GM19328 (cell line): ENCODE measurements around the gene MRPL45.
"Not testable (repeated sequence)": the region's sequence is repeated elsewhere in the genome, so short reads cannot be mapped to it uniquely, and the experiment has no call there.

Experiments used
- ATAC-seq: cut with Tn5 transposase; IDR thresholded peaks from one replicate; pipeline ENCODE4 v1.9.1; 2021; ENCODE audit warnings: mild to moderate bottlenecking, moderate library complexity; ENCODE audit not compliant: unreplicated experiment

The MRPL45 gene

DNA sequence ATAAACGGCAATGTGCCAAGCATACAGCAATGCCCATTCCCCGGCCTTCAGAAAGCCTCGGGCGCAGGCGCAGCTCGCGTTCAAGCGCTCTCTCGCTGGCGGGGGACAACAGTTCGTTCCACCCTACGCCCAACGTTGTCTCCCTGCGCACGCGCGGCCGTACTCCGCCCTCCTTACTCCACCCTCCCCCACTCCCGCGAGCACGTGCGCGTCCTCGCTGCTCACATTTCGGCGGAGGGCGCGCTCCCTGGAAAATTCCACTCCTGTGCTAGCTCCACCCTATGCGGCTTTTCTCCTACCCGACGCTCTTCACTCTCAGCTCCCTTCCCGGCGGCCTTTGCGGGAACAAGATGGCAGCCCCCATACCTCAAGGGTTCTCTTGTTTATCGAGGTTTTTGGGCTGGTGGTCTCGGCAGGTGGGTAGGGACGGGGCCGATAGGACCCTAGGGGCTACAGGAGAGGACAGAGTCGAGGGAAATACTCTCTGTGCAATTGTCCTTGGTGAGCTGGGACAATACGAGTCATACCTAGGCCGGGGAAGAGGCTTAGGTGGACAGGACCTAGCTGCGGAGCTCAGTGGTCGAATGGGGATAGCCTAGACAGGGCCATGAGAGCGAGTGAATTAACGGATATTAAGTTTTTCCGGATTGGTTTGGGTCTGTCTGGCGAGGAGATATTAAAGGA lies at the start of gene MRPL45:
Gene MRPL45 (plus strand): TSS at position 335 of the 684 bp plus-strand sequence. CDS start 16 bp downstream, at position 351.
- ATAC-seq: peak; percentile 87

DNA sequence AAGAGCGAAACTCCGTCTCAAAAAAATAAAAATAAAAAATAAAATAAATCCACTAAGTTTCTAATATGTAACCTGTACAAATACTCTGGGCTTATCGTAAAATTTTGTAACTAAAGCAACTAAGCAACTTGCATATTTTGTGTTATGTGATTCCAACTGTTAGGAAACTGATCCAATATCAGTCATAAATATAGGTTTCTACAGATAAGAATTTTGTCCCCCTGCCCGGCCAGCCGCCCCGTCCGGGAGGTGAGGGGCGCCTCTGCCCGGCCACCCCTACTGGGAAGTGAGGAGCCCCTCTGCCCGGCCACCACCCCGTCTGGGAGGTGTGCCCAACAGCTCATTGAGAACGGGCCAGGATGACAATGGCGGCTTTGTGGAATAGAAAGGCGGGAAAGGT lies 43.8 kb upstream of the MRPL45 start:
- not testable (repeated sequence) for ATAC-seq

GRCh38 chr17:38254357-38254756 lies 42.6 kb upstream of the MRPL45 start:
- ATAC-seq: not testable (repeated sequence)

DNA sequence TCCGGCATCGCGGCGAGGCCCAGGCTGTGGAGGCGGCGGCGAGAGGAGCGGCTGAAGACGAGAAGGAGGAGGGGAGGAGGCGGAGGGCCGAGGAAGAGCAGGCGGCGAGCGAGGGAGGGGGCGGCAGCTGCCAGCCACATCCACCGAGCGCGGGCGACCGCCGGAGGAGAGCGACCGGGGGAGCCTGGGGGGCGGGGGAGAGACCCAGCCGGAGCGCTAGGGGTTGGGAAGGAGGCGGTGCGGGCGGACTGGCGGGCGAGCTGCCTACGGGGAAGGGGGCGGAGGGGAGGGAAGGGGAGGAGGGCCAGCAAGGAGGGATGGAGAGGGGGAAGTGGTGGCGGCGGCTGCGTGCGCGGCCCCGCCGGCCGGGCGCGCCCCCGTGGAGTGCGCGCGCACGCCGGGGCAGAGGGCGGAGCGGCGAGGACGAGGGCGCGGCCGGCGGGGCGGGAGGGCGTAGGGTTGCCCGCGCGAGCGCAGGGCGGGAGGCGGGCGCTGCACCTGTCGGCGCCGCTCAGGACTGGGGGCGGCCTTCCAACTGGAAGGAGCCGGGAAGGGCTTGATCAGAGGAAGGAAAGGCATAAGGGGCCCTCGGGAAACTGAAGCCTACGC lies 39.9 kb upstream of the MRPL45 start:
- ATAC-seq: peak; percentile 77

DNA sequence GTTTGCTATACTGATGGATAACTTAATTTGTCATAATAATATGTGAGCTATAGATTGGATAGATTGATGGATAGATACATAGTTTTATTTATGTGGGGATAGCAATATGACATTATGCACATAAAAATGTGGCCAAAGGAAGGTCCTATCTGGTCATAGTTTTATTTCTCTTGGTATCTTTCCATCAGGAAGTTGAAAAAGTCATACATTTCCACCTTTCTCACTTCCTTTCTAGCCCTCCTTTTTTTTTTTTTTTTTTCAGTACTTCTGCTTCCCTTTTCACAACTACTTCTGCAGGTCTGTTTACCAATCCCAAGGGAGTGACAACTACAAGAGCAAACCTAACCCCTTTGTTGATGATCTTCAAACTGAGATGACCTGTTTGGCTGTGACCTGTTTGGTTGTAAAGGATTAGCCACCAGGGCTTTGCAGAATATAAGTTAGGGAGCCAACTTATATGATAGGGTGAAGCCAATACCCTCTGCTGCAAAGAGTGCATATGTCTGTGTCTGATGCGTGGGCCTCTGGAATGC lies 30.9 kb upstream of the MRPL45 start:
- ATAC-seq: not testable (repeated sequence)

- not testable (repeated sequence) for ATAC-seq
These were observed 30.4 kb upstream of the MRPL45 start for GRCh38 chr17:38266571-38266970.

DNA sequence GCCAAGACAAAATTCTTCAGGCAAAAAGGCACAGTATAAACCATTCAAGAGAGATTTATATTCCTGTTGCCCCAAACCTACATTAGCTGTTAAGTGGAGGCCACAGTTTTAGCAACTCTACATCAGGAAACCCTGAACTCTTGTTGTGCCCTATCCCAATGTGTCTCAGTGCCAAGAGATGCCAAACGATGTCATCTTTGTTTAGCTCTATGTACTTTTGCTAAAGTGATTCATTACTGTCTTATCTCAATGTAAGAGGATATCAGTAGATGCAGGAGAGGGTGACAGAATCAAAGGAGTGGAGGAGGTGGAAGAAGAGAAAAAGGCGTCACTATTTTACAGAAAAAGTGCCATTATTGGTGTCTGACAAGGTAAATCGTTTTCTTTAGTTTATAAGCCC lies 28.8 kb upstream of the MRPL45 start:
- ATAC-seq: not testable (repeated sequence)

DNA sequence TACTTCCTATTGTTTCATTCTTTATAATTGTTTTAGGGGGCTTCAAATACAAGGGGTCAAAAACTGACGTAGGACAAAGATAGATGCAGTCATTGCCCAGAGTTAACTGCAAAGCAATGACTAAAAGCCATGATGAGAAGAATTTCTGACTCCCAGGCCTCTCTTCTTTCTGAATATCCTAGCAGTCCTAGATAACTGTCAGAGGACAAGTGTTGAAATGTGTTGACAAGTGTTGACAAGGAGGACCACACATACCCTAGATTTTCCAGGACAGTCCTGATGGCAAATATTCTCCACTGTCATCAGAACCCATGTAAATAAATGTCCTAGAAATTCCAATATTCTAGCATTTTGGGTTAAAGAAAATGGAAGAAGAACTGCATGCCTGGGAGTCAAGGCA lies 27.9 kb upstream of the MRPL45 start:
- ATAC-seq: not testable (repeated sequence)

DNA sequence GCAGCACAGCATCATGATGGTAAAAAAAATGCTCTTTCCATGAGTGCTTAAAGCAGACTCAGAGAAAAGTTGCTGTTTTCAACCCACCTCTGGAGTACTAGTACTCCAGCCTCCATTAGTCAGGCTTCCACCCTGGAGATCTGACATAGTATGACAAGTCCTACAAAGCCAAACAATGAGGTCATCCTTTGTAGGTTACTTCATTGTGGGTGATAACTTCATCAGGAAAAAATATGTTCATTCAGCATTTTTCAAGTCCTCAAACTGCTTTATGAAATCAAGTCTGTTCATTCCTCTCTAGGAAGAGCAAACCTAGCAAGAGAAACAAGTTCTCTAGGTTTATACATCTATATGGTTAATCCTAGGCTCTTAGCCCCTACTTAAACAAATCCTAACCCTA lies 27.4 kb upstream of the MRPL45 start:
- ATAC-seq: not testable (repeated sequence)

- ATAC-seq: not testable (repeated sequence)
These were observed 11.0 kb upstream of the MRPL45 start for GRCh38 chr17:38285994-38286393.

GRCh38 chr17:38286501-38287091 lies 10.4 kb upstream of the MRPL45 start:
- not testable (repeated sequence) for ATAC-seq

DNA sequence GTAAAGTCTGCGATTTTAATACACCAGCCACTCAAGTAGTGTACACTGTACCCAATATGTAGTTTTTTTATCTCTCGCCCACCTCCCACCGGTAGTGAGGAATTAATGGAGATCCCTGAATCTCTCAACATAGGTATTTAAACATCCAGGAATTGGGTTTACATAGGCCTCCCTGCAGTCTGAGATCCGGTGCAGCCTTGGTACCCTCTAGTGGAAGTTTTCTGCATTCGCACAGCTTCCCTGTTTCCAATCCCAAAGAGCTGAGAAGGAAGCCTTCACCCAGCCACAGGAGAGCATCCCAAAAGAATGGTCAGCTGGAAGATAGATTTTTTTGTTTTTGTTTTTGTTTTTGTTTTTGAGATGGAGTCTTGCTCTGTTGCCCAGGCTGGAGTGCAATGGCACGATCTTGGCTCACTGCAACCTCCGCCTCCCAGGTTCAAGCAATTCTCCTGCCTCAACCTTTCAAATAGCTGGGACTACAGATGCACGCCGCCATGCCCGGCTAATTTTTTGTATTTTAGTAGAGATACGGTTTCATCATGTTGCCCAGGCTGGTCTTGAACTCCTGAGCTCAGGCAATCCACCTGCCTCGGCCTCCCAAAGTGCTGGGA lies 8.6 kb upstream of the MRPL45 start:
- ATAC-seq: not testable (repeated sequence)

GRCh38 chr17:38289760-38290159 lies 7.2 kb upstream of the MRPL45 start:
- ATAC-seq: not testable (repeated sequence)

DNA sequence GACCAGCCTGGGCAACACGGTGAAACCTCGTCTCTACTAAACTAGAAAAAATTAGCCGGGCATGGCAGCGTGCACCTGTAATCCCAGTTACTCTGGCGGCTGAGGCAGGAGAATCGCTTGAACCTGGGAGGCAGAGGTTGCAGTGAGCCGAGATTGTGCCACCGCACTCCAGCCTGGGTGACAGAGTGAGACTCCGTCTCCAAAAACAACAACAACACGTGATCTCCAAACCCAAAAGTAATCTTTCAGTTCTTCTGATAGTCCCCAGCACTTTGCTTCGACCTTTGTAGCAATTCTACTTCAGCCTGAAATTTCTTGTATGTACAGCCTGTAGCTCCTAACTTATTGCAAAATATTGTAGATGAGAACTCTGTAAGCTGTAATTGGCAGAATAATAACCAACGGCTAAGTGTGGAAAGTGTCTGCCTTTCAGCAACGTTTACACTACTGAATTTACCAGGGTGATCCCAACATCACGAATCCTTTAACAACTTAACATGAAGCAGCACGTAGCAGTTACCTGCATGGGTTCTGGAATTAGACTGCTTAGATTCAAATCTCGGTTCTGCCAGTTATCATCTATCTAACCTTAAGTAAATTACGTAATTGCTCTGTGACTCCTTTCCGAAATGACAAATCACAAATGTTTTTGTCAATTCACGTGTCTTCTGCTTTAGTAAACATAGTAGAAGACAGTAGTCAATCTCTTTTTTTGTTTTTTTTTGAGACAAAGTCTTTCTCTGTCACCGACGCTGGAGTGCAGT lies 1.2 kb upstream of the MRPL45 start:
- ATAC-seq: not testable (repeated sequence)

- ATAC-seq: no peak
These were observed 18.5 kb downstream of the MRPL45 start for GRCh38 chr17:38315497-38315896.

DNA sequence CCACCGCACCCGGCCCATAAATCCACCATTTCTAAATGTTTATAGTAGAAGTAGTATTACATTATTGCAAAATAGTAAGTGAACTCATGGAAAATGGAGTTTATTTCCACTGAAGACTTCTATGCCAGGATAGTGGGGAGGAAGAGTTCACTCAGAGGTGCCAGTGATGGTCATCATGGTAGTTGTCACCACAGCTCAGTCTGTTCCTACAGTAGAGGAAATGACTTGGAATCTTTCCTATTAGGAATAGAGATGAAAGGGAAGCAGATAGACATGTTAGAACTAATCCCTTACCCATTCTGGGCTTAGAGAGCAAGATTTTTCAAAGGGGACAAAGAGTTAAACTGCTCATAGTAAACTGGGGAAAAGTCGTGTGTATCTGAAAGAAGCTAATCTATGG lies 20.1 kb downstream of the MRPL45 start:
- ATAC-seq: no peak

DNA sequence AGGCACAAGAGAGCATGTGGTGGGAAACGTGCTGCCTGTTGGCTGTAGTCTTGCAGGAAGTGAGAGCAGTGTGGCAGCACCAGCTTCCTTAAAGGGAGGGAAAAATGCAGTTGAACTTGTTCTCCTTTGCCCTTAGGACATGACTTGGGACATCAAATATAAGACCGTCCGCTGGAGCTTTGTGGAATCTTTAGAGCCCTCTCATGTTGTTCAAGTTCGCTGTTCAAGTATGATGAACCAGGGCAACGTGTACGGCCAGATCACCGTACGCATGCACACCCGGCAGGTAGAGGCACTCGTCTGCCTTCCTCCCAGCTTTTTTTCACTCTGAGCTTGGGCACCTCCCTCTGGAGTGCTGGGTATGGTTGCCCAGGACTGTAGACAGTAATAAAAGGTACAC lies 23.5 kb downstream of the MRPL45 start:
- no peak for ATAC-seq

DNA sequence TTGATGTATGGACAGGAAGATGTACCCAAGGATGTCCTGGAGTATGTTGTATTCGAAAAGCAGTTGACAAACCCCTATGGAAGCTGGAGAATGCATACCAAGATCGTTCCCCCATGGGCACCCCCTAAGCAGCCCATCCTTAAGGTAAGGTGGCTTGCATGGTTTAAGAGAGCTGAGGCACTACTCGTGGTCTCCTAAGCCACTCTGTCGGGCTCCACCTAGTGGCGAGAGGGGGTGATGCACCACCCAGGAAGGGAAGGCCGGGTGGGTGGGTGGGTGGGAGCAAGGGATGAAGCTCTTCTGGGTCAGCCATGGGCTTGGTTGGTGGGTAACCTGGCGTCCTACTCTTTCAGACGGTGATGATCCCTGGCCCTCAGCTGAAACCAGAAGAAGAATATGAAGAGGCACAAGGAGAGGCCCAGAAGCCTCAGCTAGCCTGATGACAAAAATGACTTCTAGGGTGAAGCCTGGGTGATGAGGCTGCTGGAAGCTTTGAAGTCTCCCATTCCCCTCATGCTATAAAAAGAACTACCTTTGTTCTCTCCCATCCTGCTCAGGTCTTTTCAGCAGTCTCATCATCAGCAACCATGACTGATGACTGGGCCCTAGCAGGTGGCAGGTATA lies 25.3 kb downstream of the MRPL45 start:
- no peak for ATAC-seq

- no peak for ATAC-seq
These were observed 25.9 kb downstream of the MRPL45 start for GRCh38 chr17:38322897-38323296.

- no peak for ATAC-seq
These were observed 27.3 kb downstream of the MRPL45 start for GRCh38 chr17:38324141-38324697.
